WTC11 (cell line): ENCODE measurements around the gene NIPAL4. TPM values are rescaled to one million over a fixed set of nuclear protein-coding genes. Genes with fewer than 3 reads are reported as not detected.

Source experiments
- ATAC-seq: fragments of 200-7000 bp; cut with Tn5 transposase; 2 replicates; pipeline ENCODE4 v1.10.0; 2021; ENCODE audit warnings: mild to moderate bottlenecking, moderate library complexity
- CTCF ChIA-PET: fragments of 300-600 bp; sonication (Branson Sonifier 250); formaldehyde crosslinking; loops from one replicate; lab custom pipeline; 2021; ENCODE audit warnings: antibody characterized with exemption; lab: Charles Lee
- POLR2A ChIA-PET: fragments of 350-600 bp; sonication (Branson Sonifier 250); formaldehyde crosslinking; loops from one replicate; lab custom pipeline; 2021; ENCODE audit warnings: antibody characterized with exemption; lab: Charles Lee
- DNase-seq: peaks from one replicate; pipeline ENCODE4 v3.0.0; 2021; ENCODE audit warnings: low spot score
- H3K27ac Mint-ChIP-seq: 2 replicates; pipeline ENCODE4 v1.8.0; 2021; ENCODE audit warnings: mixed read lengths
- H3K27me3 Mint-ChIP-seq: 2 replicates; pipeline ENCODE4 v1.8.0; 2021; ENCODE audit warnings: low read depth, mild to moderate bottlenecking, moderate library complexity, mixed read lengths
- H3K36me3 Mint-ChIP-seq: 2 replicates; pipeline ENCODE4 v1.8.0; 2021; ENCODE audit warnings: mixed read lengths
- H3K4me1 Mint-ChIP-seq: 2 replicates; pipeline ENCODE4 v1.8.0; 2022; ENCODE audit warnings: mixed read lengths
- H3K4me3 Mint-ChIP-seq: 2 replicates; pipeline ENCODE4 v1.8.0; 2021; ENCODE audit warnings: mild to moderate bottlenecking, moderate library complexity, mixed read lengths
- H3K9me3 Mint-ChIP-seq: 2 replicates; pipeline ENCODE4 v1.8.0; 2021; ENCODE audit warnings: mixed read lengths
- CREB1 ChIP-seq: sonication (generic); formaldehyde crosslinking; IDR thresholded peaks from 2 replicates; pipeline ENCODE4 v1.8.0; 2023; ENCODE audit warnings: mild to moderate bottlenecking, missing genetic modification reagents
- CREM ChIP-seq: sonication (generic); formaldehyde crosslinking; IDR thresholded peaks from 2 replicates; pipeline ENCODE4 v1.8.1; 2022; ENCODE audit warnings: mild to moderate bottlenecking, missing genetic modification reagents, moderate library complexity
- GRHL2 ChIP-seq: fragments of 250-450 bp; sonication (Bioruptor Pico); IDR thresholded peaks from 2 replicates; pipeline ENCODE4 v1.8.0; 2022; ENCODE audit warnings: mild to moderate bottlenecking, moderate library complexity; ENCODE audit not compliant: insufficient replicate concordance, severe bottlenecking
- GTF2I ChIP-seq: fragments of 250-450 bp; sonication (Bioruptor Pico); conservative IDR thresholded peaks from 2 replicates; pipeline ENCODE4 v1.4.0; 2021; ENCODE audit warnings: mild to moderate bottlenecking
- JUN ChIP-seq: sonication (generic); formaldehyde crosslinking; IDR thresholded peaks from 2 replicates; pipeline ENCODE4 v1.8.0; 2023; ENCODE audit warnings: mild to moderate bottlenecking, missing genetic modification reagents
- NFE2L1 ChIP-seq: sonication (generic); formaldehyde crosslinking; IDR thresholded peaks from 2 replicates; pipeline ENCODE4 v1.8.1; 2023; ENCODE audit warnings: missing genetic modification reagents
- PREB ChIP-seq: sonication (generic); formaldehyde crosslinking; IDR thresholded peaks from 2 replicates; pipeline ENCODE4 v1.8.1; 2022; ENCODE audit warnings: mild to moderate bottlenecking, missing genetic modification reagents, moderate library complexity, borderline replicate concordance
- SMAD3 ChIP-seq: sonication (generic); formaldehyde crosslinking; IDR thresholded peaks from 2 replicates; pipeline ENCODE4 v1.8.0; 2022; ENCODE audit warnings: missing genetic modification reagents, mild to moderate bottlenecking, borderline replicate concordance
- STAT6 ChIP-seq: sonication (generic); formaldehyde crosslinking; conservative IDR thresholded peaks from 2 replicates; pipeline ENCODE4 v1.8.1; 2023; ENCODE audit warnings: mild to moderate bottlenecking, low read depth, missing genetic modification reagents, moderate library complexity
- ZNF317 ChIP-seq: sonication (generic); formaldehyde crosslinking; IDR thresholded peaks from 2 replicates; pipeline ENCODE4 v1.8.1; 2023; ENCODE audit warnings: low read depth, mild to moderate bottlenecking, moderate library complexity, missing genetic modification reagents, borderline replicate concordance
- ZNF396 ChIP-seq: fragments of 250-450 bp; sonication (Bioruptor Pico); IDR thresholded peaks from 2 replicates; pipeline ENCODE4 v1.8.0; 2021; ENCODE audit warnings: mild to moderate bottlenecking, moderate library complexity, borderline replicate concordance
- ZNF512 ChIP-seq: sonication (generic); formaldehyde crosslinking; IDR thresholded peaks from 2 replicates; pipeline ENCODE4 v1.8.1; 2022; ENCODE audit warnings: missing genetic modification reagents, borderline replicate concordance
- total RNA-seq: library from RNA; stranded (reverse); gene quantifications from 3 replicates; pipeline ENCODE4 v1.2.3, GENCODE V29; 2021
- TF ChIP-seq, protein P1 (sequence below): fragments of 200-600 bp; IDR thresholded peaks from 2 replicates; pipeline ENCODE4 v1.8.0; 2022; ENCODE audit warnings: antibody characterized with exemption
- TF ChIP-seq, protein P2 (sequence below): sonication (generic); formaldehyde crosslinking; IDR thresholded peaks from 2 replicates; pipeline ENCODE4 v1.8.0; 2022; ENCODE audit warnings: mild to moderate bottlenecking, missing genetic modification reagents
- TF ChIP-seq, protein P3 (sequence below): sonication (generic); formaldehyde crosslinking; conservative IDR thresholded peaks from 2 replicates; pipeline ENCODE4 v1.8.1; 2022; ENCODE audit warnings: mild to moderate bottlenecking, missing genetic modification reagents
- TF ChIP-seq, protein P4 (sequence below): sonication (generic); formaldehyde crosslinking; IDR thresholded peaks from 2 replicates; pipeline ENCODE4 v1.8.1; 2023; ENCODE audit warnings: mild to moderate bottlenecking, missing genetic modification reagents

The NIPAL4 gene
- total RNA-seq, 1 experiment from 2014 or later: not detected

DNA sequence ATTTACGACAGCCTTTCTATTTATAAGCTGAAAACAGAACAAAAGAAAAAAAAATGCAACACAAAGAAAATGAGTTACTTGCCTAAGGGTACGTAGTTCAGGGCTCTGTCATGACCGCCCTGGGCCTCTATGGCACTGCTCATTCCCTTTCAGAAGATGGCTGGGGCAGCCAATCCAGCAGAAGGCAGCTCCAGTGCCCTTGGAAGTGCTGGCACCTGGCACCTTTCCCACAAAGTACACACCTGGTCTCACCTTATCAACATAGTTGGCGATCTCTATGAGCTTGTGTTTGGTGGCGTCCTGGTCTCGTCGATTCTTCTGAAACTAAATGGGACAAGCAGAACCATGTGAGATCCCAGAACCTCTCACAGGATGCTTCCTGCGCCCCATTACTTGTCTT, 53.2 kb downstream of the NIPAL4 start:
- CTCF ChIA-PET: interaction anchor here (0.5 kb wide), 1 partner anchor 301 kb away, joined by 3 read pairs; no protein-coding TSS in a partner anchor
- H3K9me3 Mint-ChIP-seq: peaks cover 9% of the 10 kb centered on the region; the same call in 1 of the 2 replicates
- H3K27ac Mint-ChIP-seq: no peak overlapping the region
- TF ChIP-seq SMAD3 (CRISPR knock-in tag): no peak
- TF ChIP-seq NFE2L1 (CRISPR knock-in tag): no peak
- no peak for TF ChIP-seq PREB
- TF ChIP-seq, protein P1, sequence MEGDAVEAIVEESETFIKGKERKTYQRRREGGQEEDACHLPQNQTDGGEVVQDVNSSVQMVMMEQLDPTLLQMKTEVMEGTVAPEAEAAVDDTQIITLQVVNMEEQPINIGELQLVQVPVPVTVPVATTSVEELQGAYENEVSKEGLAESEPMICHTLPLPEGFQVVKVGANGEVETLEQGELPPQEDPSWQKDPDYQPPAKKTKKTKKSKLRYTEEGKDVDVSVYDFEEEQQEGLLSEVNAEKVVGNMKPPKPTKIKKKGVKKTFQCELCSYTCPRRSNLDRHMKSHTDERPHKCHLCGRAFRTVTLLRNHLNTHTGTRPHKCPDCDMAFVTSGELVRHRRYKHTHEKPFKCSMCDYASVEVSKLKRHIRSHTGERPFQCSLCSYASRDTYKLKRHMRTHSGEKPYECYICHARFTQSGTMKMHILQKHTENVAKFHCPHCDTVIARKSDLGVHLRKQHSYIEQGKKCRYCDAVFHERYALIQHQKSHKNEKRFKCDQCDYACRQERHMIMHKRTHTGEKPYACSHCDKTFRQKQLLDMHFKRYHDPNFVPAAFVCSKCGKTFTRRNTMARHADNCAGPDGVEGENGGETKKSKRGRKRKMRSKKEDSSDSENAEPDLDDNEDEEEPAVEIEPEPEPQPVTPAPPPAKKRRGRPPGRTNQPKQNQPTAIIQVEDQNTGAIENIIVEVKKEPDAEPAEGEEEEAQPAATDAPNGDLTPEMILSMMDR: no peak
- TF ChIP-seq ZNF396 (CRISPR knock-in tag): no peak
- no peak for TF ChIP-seq ZNF317 (CRISPR knock-in tag)
- TF ChIP-seq, protein P2, sequence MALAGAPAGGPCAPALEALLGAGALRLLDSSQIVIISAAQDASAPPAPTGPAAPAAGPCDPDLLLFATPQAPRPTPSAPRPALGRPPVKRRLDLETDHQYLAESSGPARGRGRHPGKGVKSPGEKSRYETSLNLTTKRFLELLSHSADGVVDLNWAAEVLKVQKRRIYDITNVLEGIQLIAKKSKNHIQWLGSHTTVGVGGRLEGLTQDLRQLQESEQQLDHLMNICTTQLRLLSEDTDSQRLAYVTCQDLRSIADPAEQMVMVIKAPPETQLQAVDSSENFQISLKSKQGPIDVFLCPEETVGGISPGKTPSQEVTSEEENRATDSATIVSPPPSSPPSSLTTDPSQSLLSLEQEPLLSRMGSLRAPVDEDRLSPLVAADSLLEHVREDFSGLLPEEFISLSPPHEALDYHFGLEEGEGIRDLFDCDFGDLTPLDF (CRISPR knock-in tag): no peak
- no peak for TF ChIP-seq GTF2I (CRISPR knock-in tag)
- TF ChIP-seq, protein P3, sequence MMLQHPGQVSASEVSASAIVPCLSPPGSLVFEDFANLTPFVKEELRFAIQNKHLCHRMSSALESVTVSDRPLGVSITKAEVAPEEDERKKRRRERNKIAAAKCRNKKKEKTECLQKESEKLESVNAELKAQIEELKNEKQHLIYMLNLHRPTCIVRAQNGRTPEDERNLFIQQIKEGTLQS (CRISPR knock-in tag): no peak
- TF ChIP-seq, protein P4, sequence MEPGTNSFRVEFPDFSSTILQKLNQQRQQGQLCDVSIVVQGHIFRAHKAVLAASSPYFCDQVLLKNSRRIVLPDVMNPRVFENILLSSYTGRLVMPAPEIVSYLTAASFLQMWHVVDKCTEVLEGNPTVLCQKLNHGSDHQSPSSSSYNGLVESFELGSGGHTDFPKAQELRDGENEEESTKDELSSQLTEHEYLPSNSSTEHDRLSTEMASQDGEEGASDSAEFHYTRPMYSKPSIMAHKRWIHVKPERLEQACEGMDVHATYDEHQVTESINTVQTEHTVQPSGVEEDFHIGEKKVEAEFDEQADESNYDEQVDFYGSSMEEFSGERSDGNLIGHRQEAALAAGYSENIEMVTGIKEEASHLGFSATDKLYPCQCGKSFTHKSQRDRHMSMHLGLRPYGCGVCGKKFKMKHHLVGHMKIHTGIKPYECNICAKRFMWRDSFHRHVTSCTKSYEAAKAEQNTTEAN (CRISPR knock-in tag): no peak
- no peak for TF ChIP-seq STAT6 (CRISPR knock-in tag)
- no peak for TF ChIP-seq CREM (CRISPR knock-in tag)
- TF ChIP-seq ZNF512 (CRISPR knock-in tag): no peak
- TF ChIP-seq CREB1 (CRISPR knock-in tag): no peak
- no peak for TF ChIP-seq JUN
- TF ChIP-seq GRHL2 (CRISPR knock-in tag): no peak
- no peak overlapping the region for H3K4me3 Mint-ChIP-seq
- H3K36me3 Mint-ChIP-seq: peaks cover 19% of the 10 kb centered on the region
- POLR2A ChIA-PET: no interaction called here
- ATAC-seq (no peak), DNase-seq (no peak)
- no peaks in the 10 kb centered on the region for H3K4me1 Mint-ChIP-seq
- H3K27me3 Mint-ChIP-seq: no peaks in the 10 kb centered on the region
